Measurements from ENCODE around the gene METTL15. TPM values are rescaled to one million over a fixed set of nuclear protein-coding genes. Genes with fewer than 3 reads are reported as not detected.
"Not testable (repeated sequence)": the region's sequence is repeated elsewhere in the genome, so short reads cannot be mapped to it uniquely, and the experiment has no call there.

METTL15 gene
- total and polyA plus RNA-seq, 8 donors, result 9.6 to 21.2 (median 19.0) TPM

GRCh38 chr11:28269586-28269985, 161.4 kb downstream of the METTL15 start:
- Histone ChIP-seq H3K27me3 (no peaks in the 10 kb centered on the region), H3K9me3 (no peaks in the 10 kb centered on the region), H3K4me1 (no peaks in the 10 kb centered on the region), H3K4me3 (no peak overlapping the region), H3K36me3 (no peaks in the 10 kb centered on the region), H3K27ac (no peak overlapping the region)
- TF ChIP-seq CTCF (IDR thresholded peaks at IDR 0.05), result no peak
- intact Hi-C loops (cut with DNase I), result no loop called here
- DNase-seq (no peak), ATAC-seq (no peak)

GRCh38 chr11:28272247-28272646, 164.1 kb downstream of the METTL15 start:
- H3K27me3 ChIP-seq; H3K36me3 ChIP-seq; H3K4me3 ChIP-seq; ATAC-seq; H3K4me1 ChIP-seq; H3K9me3 ChIP-seq; H3K27ac ChIP-seq; intact Hi-C loops (cut with DNase I); DNase-seq: not testable (repeated sequence)

GRCh38 chr11:28274216-28274615, 166.0 kb downstream of the METTL15 start:
- Histone ChIP-seq H3K36me3 (no peaks in the 10 kb centered on the region), H3K4me1 (no peaks in the 10 kb centered on the region), H3K27ac (no peak overlapping the region), H3K27me3 (no peaks in the 10 kb centered on the region), H3K4me3 (no peak overlapping the region), H3K9me3 (no peaks in the 10 kb centered on the region)
- no peak for TF ChIP-seq CTCF (IDR thresholded peaks at IDR 0.05)
- no peak for DNase-seq
- no peak for ATAC-seq
- intact Hi-C loops (cut with DNase I), result no loop called here

- no peak overlapping the region for H3K27ac ChIP-seq
- TF ChIP-seq CTCF (IDR thresholded peaks at IDR 0.05), result no peak
- no peaks in the 10 kb centered on the region for H3K4me1 ChIP-seq
- intact Hi-C loops (cut with DNase I), result no loop called here
- H3K4me3 ChIP-seq, result no peak overlapping the region
- no peaks in the 10 kb centered on the region for H3K9me3 ChIP-seq
- H3K36me3 ChIP-seq, result no peaks in the 10 kb centered on the region
- ATAC-seq, result no peak
- no peaks in the 10 kb centered on the region for H3K27me3 ChIP-seq
- DNase-seq, result no peak
Measured at GRCh38 chr11:28284196-28284595, 176.0 kb downstream of the METTL15 start.

- TF ChIP-seq CTCF (IDR thresholded peaks at IDR 0.05), result no peak
- DNase-seq, result no peak
Measured at GRCh38 chr11:28289444-28289843, 181.3 kb downstream of the METTL15 start.

GRCh38 chr11:28290995-28291394, 182.8 kb downstream of the METTL15 start:
- H3K36me3 ChIP-seq, result peaks cover 0 to 17% of the 10 kb centered on the region in 2 donors
- H3K27ac ChIP-seq; DNase-seq; H3K27me3 ChIP-seq; H3K4me1 ChIP-seq; H3K9me3 ChIP-seq; H3K4me3 ChIP-seq; ATAC-seq; intact Hi-C loops (cut with DNase I): not testable (repeated sequence)

More at GRCh38 chr11:28289444-28289843, 181.3 kb downstream of the METTL15 start:
- ATAC-seq, result no peak
- no peaks in the 10 kb centered on the region for H3K27me3 ChIP-seq
- H3K9me3 ChIP-seq, result no peaks in the 10 kb centered on the region
- no peak overlapping the region for H3K27ac ChIP-seq
- peaks cover 0 to 11% of the 10 kb centered on the region in 2 donors for H3K36me3 ChIP-seq
- H3K4me1 ChIP-seq, result no peaks in the 10 kb centered on the region
- intact Hi-C loops (cut with DNase I), result no loop called here
- no peak overlapping the region for H3K4me3 ChIP-seq
